Keratinocyte (primary cell): ENCODE results near the gene CCDC107. TPM values are rescaled to one million over a fixed set of nuclear protein-coding genes. Genes with fewer than 3 reads are reported as not detected.

Experiments
- DNase-seq: peaks from one replicate; pipeline ENCODE4 v3.0.0-alpha.2; 2011; ENCODE audit warnings: low read depth, missing footprints, low spot score
- FAIRE-seq: peaks from 2 replicates; lab custom pipeline; 2011; peaks lifted over from hg19 to GRCh38; lab: Jason Lieb, UNC
- H2AFZ ChIP-seq: 2 replicates; pipeline ENCODE4 v1.6.0; 2012; ENCODE audit warnings: low read length, control low read depth, inconsistent platforms; ENCODE audit not compliant: control insufficient read depth
- H3K27ac ChIP-seq: 2 replicates; pipeline ENCODE4 v1.5.1; 2011; ENCODE audit warnings: low read length; ENCODE audit not compliant: control insufficient read depth, insufficient read depth
- H3K27me3 ChIP-seq: 3 replicates; pipeline ENCODE4 v1.6.0; 2011; ENCODE audit warnings: low read length; ENCODE audit not compliant: control insufficient read depth, insufficient read depth; ENCODE audit errors: extremely low read depth
- H3K36me3 ChIP-seq, 2 experiments: 2 replicates in 1 of 2; 3 replicates in 1 of 2; pipeline ENCODE4 v1.5.1; 2011; ENCODE audit warnings: low read length in 2 of 2, mild to moderate bottlenecking in 1 of 2; ENCODE audit not compliant: control insufficient read depth in 2 of 2, insufficient read depth in 2 of 2; ENCODE audit errors: extremely low read depth in 1 of 2
- H3K4me1 ChIP-seq: 3 replicates; pipeline ENCODE4 v1.5.1; 2011; ENCODE audit warnings: low read length; ENCODE audit not compliant: control insufficient read depth, insufficient read depth; ENCODE audit errors: extremely low read depth
- H3K4me2 ChIP-seq: 3 replicates; pipeline ENCODE4 v1.6.0; 2011; ENCODE audit warnings: low read depth, low read length; ENCODE audit not compliant: control insufficient read depth, insufficient read depth; ENCODE audit errors: extremely low read depth
- H3K4me3 ChIP-seq, 3 experiments: fragments of 200-600 bp in 1 of 3; sonication (generic) in 1 of 3; 2 replicates in 2 of 3; 3 replicates in 1 of 3; pipeline ENCODE4 v1.5.1; 2011 to 2016; ENCODE audit warnings: low read length in 3 of 3, mild to moderate bottlenecking in 3 of 3, control low read depth in 2 of 3, inconsistent platforms in 1 of 3, low read depth in 1 of 3, mixed read lengths in 1 of 3, mixed run types in 1 of 3, moderate library complexity in 1 of 3; ENCODE audit not compliant: control insufficient read depth in 2 of 3, insufficient read depth in 2 of 3; ENCODE audit errors: extremely low read depth in 1 of 3
- H3K79me2 ChIP-seq: 2 replicates; pipeline ENCODE4 v1.6.0; 2012; ENCODE audit warnings: low read length; ENCODE audit not compliant: control insufficient read depth, insufficient read depth
- H3K9ac ChIP-seq: 3 replicates; pipeline ENCODE4 v1.6.0; 2011; ENCODE audit warnings: low read length; ENCODE audit not compliant: control insufficient read depth, insufficient read depth; ENCODE audit errors: extremely low read depth
- H3K9me1 ChIP-seq: 3 replicates; pipeline ENCODE4 v1.6.0; 2011; ENCODE audit warnings: low read length; ENCODE audit not compliant: control insufficient read depth, insufficient read depth; ENCODE audit errors: extremely low read depth
- H3K9me3 ChIP-seq: 2 replicates; pipeline ENCODE4 v1.5.1; 2012; ENCODE audit warnings: low read depth, low read length; ENCODE audit not compliant: control insufficient read depth
- H4K20me1 ChIP-seq: 3 replicates; pipeline ENCODE4 v1.6.0; 2011; ENCODE audit warnings: low read length; ENCODE audit not compliant: control insufficient read depth, insufficient read depth; ENCODE audit errors: extremely low read depth
- CTCF ChIP-seq, 3 experiments: IDR thresholded peaks in 1 of 3; conservative IDR thresholded peaks in 1 of 3; optimal IDR thresholded peaks in 1 of 3; 2 replicates in 2 of 3; 3 replicates in 1 of 3; pipeline versions ENCODE3 to v1.5.1; 2011; ENCODE audit warnings: low read length in 3 of 3, mild to moderate bottlenecking in 3 of 3, moderate library complexity in 2 of 3, control low read depth in 1 of 3, inconsistent platforms in 1 of 3; ENCODE audit not compliant: insufficient read depth in 2 of 3; ENCODE audit errors: extremely low read depth in 1 of 3
- EZH2 ChIP-seq: IDR thresholded peaks from one replicate; pipeline ENCODE4 v1.6.1; 2012; ENCODE audit warnings: inconsistent platforms, mild to moderate bottlenecking, low read length, moderate library complexity
- dilution Hi-C: fragments of 300-500 bp; cut with MboI; formaldehyde crosslinking; loops from one replicate; pipeline ENCODE4 v1.7.0; 2020; ENCODE audit warnings: low sequenced_read_pairs; ENCODE audit not compliant: extremely low pct_ligation_motif_present
- polyA plus RNA-seq, 5 experiments: library from polyadenylated mRNA; depleted of rRNA in 3 of 5; stranded (reverse) in 3 of 5; stranded (forward) in 1 of 5; unstranded in 1 of 5; fragments of >200 nt; gene quantifications; 1 replicate in 1 of 5; 2 replicates in 3 of 5; 3 replicates in 1 of 5; pipeline versions ENCODE4 v1.2.1 to v1.2.3, GENCODE V29; 2011 to 2012; ENCODE audit warnings: missing spikeins in 2 of 5, low read depth in 1 of 5, low replicate concordance in 1 of 5

Gene CCDC107
- polyA plus RNA-seq, 1 donor (not counting 4 experiments of a cell fraction or from before 2014, with no cell fraction given) = 10.5 TPM

- H3K9me3 ChIP-seq = no peaks in the 10 kb centered on the region
- DNase-seq = no peak
- peaks cover 21% of the 10 kb centered on the region for H3K4me1 ChIP-seq
- H3K79me2 ChIP-seq = no peaks in the 10 kb centered on the region
- TF ChIP-seq CTCF (optimal IDR thresholded peaks at IDR 0.05 in 1 of 3, IDR thresholded peaks at IDR 0.05 in 1 of 3, conservative IDR thresholded peaks at IDR 0.05 in 1 of 3; ENCODE audit: extremely low read depth in 1 of 3, insufficient read depth in 2 of 3, low read length in 3 of 3) (peak; percentile 77 to 98 (median 97)), EZH2 (no peak)
- H2AFZ ChIP-seq = peak overlapping the region; percentile 94
- H3K9me1 ChIP-seq = no peaks in the 10 kb centered on the region
- peak; percentile 13 for FAIRE-seq
- H3K4me2 ChIP-seq = peak overlapping the region; percentile 96
- peak overlapping the region; percentile 54 to 87 (median 78) for H3K4me3 ChIP-seq
- H3K9ac ChIP-seq = peak overlapping the region; percentile 88
- H4K20me1 ChIP-seq = no peaks in the 10 kb centered on the region
- H3K36me3 ChIP-seq = no peaks in the 10 kb centered on the region
- H3K27me3 ChIP-seq = no peaks in the 10 kb centered on the region
- dilution Hi-C loops = no loop called here
- peak overlapping the region; percentile 82 for H3K27ac ChIP-seq
These were observed 11.4 kb upstream of the CCDC107 start for GRCh38 chr9:35646533-35647265.

GRCh38 chr9:35649431-35650340 lies 8.4 kb upstream of the CCDC107 start:
- TF ChIP-seq EZH2 (no peak), CTCF (optimal IDR thresholded peaks at IDR 0.05 in 1 of 3, IDR thresholded peaks at IDR 0.05 in 1 of 3, conservative IDR thresholded peaks at IDR 0.05 in 1 of 3; ENCODE audit: extremely low read depth in 1 of 3, insufficient read depth in 2 of 3, low read length in 3 of 3) (no peak)
- no peaks in the 10 kb centered on the region for H3K27me3 ChIP-seq
- FAIRE-seq (no peak), DNase-seq (no peak)
- peaks cover 21% of the 10 kb centered on the region for H3K4me1 ChIP-seq
- H3K4me3 ChIP-seq = no peak overlapping the region
- no peak overlapping the region for H3K4me2 ChIP-seq
- H3K9me3 ChIP-seq = no peaks in the 10 kb centered on the region
- H3K36me3 ChIP-seq = no peaks in the 10 kb centered on the region
- H2AFZ ChIP-seq = peak overlapping the region; percentile 42
- H3K9me1 ChIP-seq = no peaks in the 10 kb centered on the region
- no peaks in the 10 kb centered on the region for H3K79me2 ChIP-seq
- no peak overlapping the region for H3K9ac ChIP-seq
- H4K20me1 ChIP-seq = no peaks in the 10 kb centered on the region
- H3K27ac ChIP-seq = no peak overlapping the region
- dilution Hi-C loops = no loop called here
